Gastrocnemius medialis (tissue), 4 donors: Measurements from ENCODE around the gene USP15.

Experiments
- CTCF ChIP-seq, 5 experiments: fragments of 450-650 bp in 3 of 5; fragments of 200-600 bp in 2 of 5; sonication (generic) in 2 of 5; IDR thresholded peaks in 4 of 5; conservative IDR thresholded peaks in 1 of 5; 1 replicate in 4 of 5; 2 replicates in 1 of 5; pipeline ENCODE4 v1.5.1; 2016 to 2019; ENCODE audit warnings: antibody characterized with exemption in 5 of 5, mild to moderate bottlenecking in 3 of 5, moderate library complexity in 3 of 5
- POLR2A ChIP-seq, 2 donors: fragments of 450-650 bp; IDR thresholded peaks; one replicate each; pipeline ENCODE4 v1.6.1; 2017; ENCODE audit warnings: antibody characterized with exemption in 2 of 2, mild to moderate bottlenecking in 2 of 2, moderate library complexity in 2 of 2

- no peak for TF ChIP-seq CTCF (IDR thresholded peaks at IDR 0.05 in 4 of 5, conservative IDR thresholded peaks at IDR 0.05 in 1 of 5)
- no peak for TF ChIP-seq POLR2A (IDR thresholded peaks at IDR 0.05)
Measured at GRCh38 chr12:62396750-62397149, 136.5 kb downstream of the USP15 start.
